IMR-90 (cell line): ENCODE results near the gene KRTAP5-10. TPM values are rescaled to one million over a fixed set of nuclear protein-coding genes. Genes with fewer than 3 reads are reported as not detected.

Experiments used
- ATAC-seq: fragments of 200-7000 bp; cut with Tn5 transposase; 2 replicates; pipeline ENCODE4 v1.9.1; 2020; ENCODE audit warnings: low read depth, mild to moderate bottlenecking, moderate library complexity
- BruUV-seq: library from RNA; stranded (reverse); fragments of 400-500 nt; replicated peaks from 2 replicates; lab custom pipeline; 2021; lab: Mats Ljungman, UMichigan
- CTCF ChIA-PET: fragments of 300-600 bp; formaldehyde crosslinking; extraction: SDS; loops from one replicate; lab custom pipeline; 2021; ENCODE audit warnings: antibody characterized with exemption; lab: Yijun Ruan, JAX
- POLR2A ChIA-PET: fragments of 300-600 bp; sonication (Branson Sonifier 250); formaldehyde crosslinking; loops from one replicate; lab custom pipeline; 2022; ENCODE audit warnings: antibody characterized with exemption; ENCODE audit not compliant: unreplicated experiment; lab: Charles Lee
- DNase-seq: peaks from one replicate; pipeline ENCODE4 v3.0.0; 2013
- H2AFZ ChIP-seq: replicated peaks from 2 replicates; pipeline ENCODE3; 2013; ENCODE audit warnings: low read length, mild to moderate bottlenecking; ENCODE audit not compliant: poor library complexity
- H2AK5ac ChIP-seq: 2 replicates; pipeline ENCODE4 v1.6.1; 2013; ENCODE audit warnings: low read depth, low read length, inconsistent platforms
- H2AK9ac ChIP-seq: replicated peaks from 2 replicates; pipeline ENCODE3; 2013; ENCODE audit warnings: mild to moderate bottlenecking, low read depth, low read length, moderate library complexity; ENCODE audit not compliant: poor library complexity
- H2BK120ac ChIP-seq: 2 replicates; pipeline ENCODE4 v1.6.1; 2013; ENCODE audit warnings: low read depth, low read length, inconsistent platforms
- H2BK15ac ChIP-seq: 3 replicates; pipeline ENCODE4 v1.6.1; 2013; ENCODE audit warnings: low read depth, low read length, inconsistent platforms
- H2BK20ac ChIP-seq: 2 replicates; pipeline ENCODE4 v1.6.1; 2013; ENCODE audit warnings: low read depth, mild to moderate bottlenecking, inconsistent platforms, low read length, moderate library complexity
- H2BK5ac ChIP-seq: 2 replicates; pipeline ENCODE4 v1.6.1; 2013; ENCODE audit warnings: mild to moderate bottlenecking, low read depth, low read length, inconsistent platforms; ENCODE audit not compliant: poor library complexity, severe bottlenecking
- H3K14ac ChIP-seq: replicated peaks from 2 replicates; pipeline ENCODE4 v1.6.1; 2013; ENCODE audit warnings: low read depth, low read length, inconsistent platforms
- H3K18ac ChIP-seq: 2 replicates; pipeline ENCODE4 v1.6.1; 2013; ENCODE audit warnings: low read depth, low read length, control low read depth
- H3K23ac ChIP-seq: 2 replicates; pipeline ENCODE4 v1.6.1; 2013; ENCODE audit warnings: low read depth, low read length, inconsistent platforms
- H3K27ac ChIP-seq: 2 replicates; pipeline ENCODE4 v1.5.1; 2013; ENCODE audit warnings: mild to moderate bottlenecking, control low read depth, low read length; ENCODE audit not compliant: insufficient read depth
- H3K27me3 ChIP-seq: 2 replicates; pipeline ENCODE4 v1.6.1; 2013; ENCODE audit warnings: low read length; ENCODE audit not compliant: control insufficient read depth, insufficient read depth
- H3K36me3 ChIP-seq: 2 replicates; pipeline ENCODE4 v1.6.1; 2013; ENCODE audit warnings: low read length, mixed read lengths; ENCODE audit not compliant: control insufficient read depth, insufficient read depth
- H3K4ac ChIP-seq: 2 replicates; pipeline ENCODE4 v1.6.1; 2013; ENCODE audit warnings: low read depth, low read length, inconsistent platforms
- H3K4me1 ChIP-seq: 2 replicates; pipeline ENCODE4 v1.6.1; 2013; ENCODE audit warnings: low read length, mixed read lengths; ENCODE audit not compliant: control insufficient read depth, insufficient read depth
- H3K4me2 ChIP-seq: 2 replicates; pipeline ENCODE4 v1.6.1; 2013; ENCODE audit warnings: low read depth, mild to moderate bottlenecking, control low read depth, low read length, moderate library complexity
- H3K4me3 ChIP-seq: 2 replicates; pipeline ENCODE4 v1.5.1; 2013; ENCODE audit warnings: low read depth, mild to moderate bottlenecking, control low read depth, low read length, moderate library complexity; ENCODE audit not compliant: insufficient read depth
- H3K56ac ChIP-seq: 2 replicates; pipeline ENCODE4 v1.6.1; 2013; ENCODE audit warnings: low read length, inconsistent platforms; ENCODE audit not compliant: insufficient read depth; ENCODE audit errors: extremely low read depth
- H3K79me1 ChIP-seq, 2 experiments: 2 replicates each; pipeline ENCODE4 v1.6.1; 2013; ENCODE audit warnings: low read length in 2 of 2, inconsistent platforms in 1 of 2, low read depth in 1 of 2
- H3K9ac ChIP-seq: 2 replicates; pipeline ENCODE4 v1.6.1; 2013; ENCODE audit warnings: low read depth, low read length, control low read depth
- H3K9me1 ChIP-seq: 2 replicates; pipeline ENCODE4 v1.6.1; 2013; ENCODE audit warnings: low read length, inconsistent platforms; ENCODE audit not compliant: insufficient read depth
- H3K9me3 ChIP-seq: 2 replicates; pipeline ENCODE4 v1.6.1; 2013; ENCODE audit warnings: low read length; ENCODE audit not compliant: control insufficient read depth, insufficient read depth
- H4K20me1 ChIP-seq: 2 replicates; pipeline ENCODE4 v1.6.1; 2013; ENCODE audit warnings: low read length, inconsistent platforms; ENCODE audit not compliant: insufficient read depth
- H4K5ac ChIP-seq: 2 replicates; pipeline ENCODE4 v1.6.1; 2013; ENCODE audit warnings: mild to moderate bottlenecking, low read depth, low read length, control low read depth
- H4K8ac ChIP-seq, 2 experiments: 2 replicates each; pipeline ENCODE4 v1.6.1; 2013; ENCODE audit warnings: low read depth in 2 of 2, low read length in 2 of 2, control low read depth in 1 of 2, inconsistent platforms in 1 of 2
- H4K91ac ChIP-seq: 2 replicates; pipeline ENCODE4 v1.6.1; 2013; ENCODE audit warnings: low read depth, low read length, inconsistent platforms; ENCODE audit not compliant: insufficient read depth
- BHLHE40 ChIP-seq: fragments of 150-350 bp; IDR thresholded peaks from 2 replicates; pipeline ENCODE4 v1.6.1; 2016; ENCODE audit warnings: mild to moderate bottlenecking, low read depth, low read length
- CEBPB ChIP-seq: IDR thresholded peaks from 2 replicates; pipeline ENCODE4 v1.6.1; 2012; ENCODE audit warnings: low read depth, low read length, improper control_type of control experiment
- CHD1 ChIP-seq: IDR thresholded peaks from 2 replicates; pipeline ENCODE4 v1.6.1; 2012; ENCODE audit warnings: low read depth, low read length, improper control_type of control experiment
- ELK1 ChIP-seq: fragments of 150-350 bp; IDR thresholded peaks from 2 replicates; pipeline ENCODE4 v1.6.1; 2016; ENCODE audit warnings: low read depth, mild to moderate bottlenecking, low read length, moderate library complexity, borderline replicate concordance
- MAFK ChIP-seq: IDR thresholded peaks from 2 replicates; pipeline ENCODE4 v1.6.1; 2012; ENCODE audit warnings: low read depth, low read length, improper control_type of control experiment
- MXI1 ChIP-seq: IDR thresholded peaks from 2 replicates; pipeline ENCODE4 v1.6.1; 2012; ENCODE audit warnings: low read depth, mild to moderate bottlenecking, low read length, moderate library complexity, borderline replicate concordance
- NFE2L2 ChIP-seq: fragments of 150-350 bp; IDR thresholded peaks from 2 replicates; pipeline ENCODE4 v1.6.1; 2016; ENCODE audit warnings: low read depth, mild to moderate bottlenecking, low read length
- POLR2A ChIP-seq: IDR thresholded peaks from 2 replicates; pipeline ENCODE4 v1.6.1; 2012; ENCODE audit warnings: mild to moderate bottlenecking, low read depth, low read length
- RAD21 ChIP-seq: IDR thresholded peaks from 2 replicates; pipeline ENCODE4 v1.6.1; 2012; ENCODE audit warnings: low read length, improper control_type of control experiment
- RCOR1 ChIP-seq: IDR thresholded peaks from 2 replicates; pipeline ENCODE4 v1.6.1; 2012; ENCODE audit warnings: mild to moderate bottlenecking, low read length, improper control_type of control experiment; ENCODE audit not compliant: insufficient replicate concordance
- RFX5 ChIP-seq: IDR thresholded peaks from 2 replicates; pipeline ENCODE4 v1.8.0; 2012; ENCODE audit warnings: low read depth, mild to moderate bottlenecking, low read length, moderate library complexity
- SMC3 ChIP-seq: fragments of 150-350 bp; IDR thresholded peaks from 2 replicates; pipeline ENCODE4 v1.6.1; 2016; ENCODE audit warnings: low read depth, mild to moderate bottlenecking, antibody characterized with exemption, low read length, moderate library complexity
- USF2 ChIP-seq: fragments of 150-350 bp; IDR thresholded peaks from 2 replicates; pipeline ENCODE4 v1.6.1; 2017; ENCODE audit warnings: mild to moderate bottlenecking, antibody characterized with exemption, low read length, low read depth
- WGBS, 2 experiments: methylation state at CpG; one replicate each; pipeline versions ENCODE4 v1.1.5 to v1.1.7; 2013; ENCODE audit warnings: missing lambda C conversion rate in 2 of 2; ENCODE audit not compliant: insufficient read length in 1 of 2; ENCODE audit errors: extremely low coverage in 2 of 2; 5-methylcytosine and 5-hydroxymethylcytosine counted together
- dilution Hi-C: fragments of 300-500 bp; cut with HindIII; formaldehyde crosslinking; loops from one replicate; pipeline ENCODE4 v1.14.3; 2018; ENCODE audit warnings: low sequenced_read_pairs; ENCODE audit not compliant: unreplicated experiment
- in situ Hi-C: fragments of 300-500 bp; cut with MboI; formaldehyde crosslinking; loops from 3 replicates; pipeline ENCODE4 v1.14.3; 2019; ENCODE audit warnings: low sequenced_read_pairs, inconsistent platforms, mixed read lengths
- intact Hi-C: fragments of 100-400 bp; cut with micrococcal nuclease; formaldehyde crosslinking; loops from 2 replicates; pipeline ENCODE4 v1.10.0; 2022
- polyA plus RNA-seq, 3 experiments: library from polyadenylated mRNA; depleted of rRNA; stranded (reverse); fragments of >200 nt; gene quantifications; 2 replicates each; pipeline ENCODE4 v1.2.3, GENCODE V29; 2012; ENCODE audit warnings: low replicate concordance in 1 of 3
- total RNA-seq: library from RNA; depleted of rRNA; stranded (reverse); fragments of >200 nt; gene quantifications from 2 replicates; pipeline ENCODE4 v1.2.3, GENCODE V29; 2012

Gene KRTAP5-10
- total and polyA plus RNA-seq, 2 of the 4 experiments (the other 2 are of a cell fraction), result not detected

- no peaks in the 10 kb centered on the region for H4K20me1 ChIP-seq
- no peak overlapping the region for H3K27ac ChIP-seq
- H3K9me1 ChIP-seq, result no peaks in the 10 kb centered on the region
- H3K9me3 ChIP-seq, result no peaks in the 10 kb centered on the region
- H2BK5ac ChIP-seq, result no peak overlapping the region
- H4K91ac ChIP-seq, result no peak overlapping the region
- no peak overlapping the region for H2BK120ac ChIP-seq
- no peak for DNase-seq
- H3K23ac ChIP-seq, result no peak overlapping the region
- no peak overlapping the region for H3K4ac ChIP-seq
- H4K8ac ChIP-seq, result no peak overlapping the region
- in situ Hi-C loops (no loop called here), dilution Hi-C loops (no loop called here), intact Hi-C loops (no loop called here)
- ATAC-seq, result no peak
- no peak overlapping the region for H3K9ac ChIP-seq
- no peak overlapping the region for H2AK5ac ChIP-seq
- TF ChIP-seq RFX5, result no peak
- TF ChIP-seq CEBPB, result no peak
- no peak for TF ChIP-seq MAFK
- TF ChIP-seq NFE2L2, result no peak
- TF ChIP-seq CHD1, result no peak
- TF ChIP-seq USF2, result no peak
- no peak for TF ChIP-seq RCOR1
- TF ChIP-seq RAD21, result no peak
- TF ChIP-seq MXI1, result no peak
- no peak for TF ChIP-seq ELK1
- TF ChIP-seq POLR2A, result no peak
- no peak for TF ChIP-seq SMC3
- no peak for TF ChIP-seq BHLHE40
- no peak overlapping the region for H2AK9ac ChIP-seq
- H4K5ac ChIP-seq, result no peak overlapping the region
- CTCF ChIA-PET, result no interaction called here
- no peak overlapping the region for H2AFZ ChIP-seq
- H3K79me1 ChIP-seq, result no peaks in the 10 kb centered on the region
- H2BK15ac ChIP-seq, result no peak overlapping the region
- peaks cover 18% of the 10 kb centered on the region for H3K27me3 ChIP-seq
- POLR2A ChIA-PET, result no interaction called here
- no peak overlapping the region for H3K14ac ChIP-seq
- WGBS, 2 experiments, result 40% methylated on average over 6 of the region's 15 CpGs; no CpG with 5 or more reads in 1 of the 2 experiments
- no peaks in the 10 kb centered on the region for H3K36me3 ChIP-seq
- no peak overlapping the region for H3K18ac ChIP-seq
- H3K56ac ChIP-seq, result no peak overlapping the region
- no peak overlapping the region for H3K4me2 ChIP-seq
- H2BK20ac ChIP-seq, result no peak overlapping the region
- H3K4me1 ChIP-seq, result no peaks in the 10 kb centered on the region
- no peak overlapping the region for H3K4me3 ChIP-seq
- BruUV-seq, result no TSS peak
These were observed 22.2 kb upstream of the KRTAP5-10 start for GRCh38 chr11:71542879-71543777.
